PFSK-1 (cell line): ENCODE measurements around the gene SGK1.

Experiments used
- FOXP2 ChIP-seq: optimal IDR thresholded peaks from 2 replicates; pipeline ENCODE3; 2011; ENCODE audit warnings: borderline replicate concordance, control low read depth, inconsistent platforms; ENCODE audit not compliant: insufficient read depth; ENCODE audit errors: extremely low read length, extremely low read depth
- POLR2AphosphoS5 ChIP-seq: IDR thresholded peaks from 2 replicates; pipeline ENCODE4 v1.6.1; 2012; ENCODE audit warnings: low read depth, mild to moderate bottlenecking, control low read depth, low read length, moderate library complexity
- SIN3A ChIP-seq: IDR thresholded peaks from 2 replicates; pipeline ENCODE4 v1.6.1; 2012; ENCODE audit warnings: mild to moderate bottlenecking, low read length, moderate library complexity, borderline replicate concordance; ENCODE audit not compliant: insufficient read depth
- TAF1 ChIP-seq: IDR thresholded peaks from 2 replicates; pipeline ENCODE4 v1.6.1; 2012; ENCODE audit warnings: low read length, control low read depth, borderline replicate concordance; ENCODE audit not compliant: insufficient read depth
- TF ChIP-seq, protein P1 (sequence below), 2 experiments: IDR thresholded peaks; 2 replicates each; pipeline versions ENCODE4 v1.6.1 to v1.8.0; 2011 to 2012; ENCODE audit warnings: low read depth in 2 of 2, low read length in 2 of 2, control low read depth in 1 of 2, inconsistent platforms in 1 of 2, mild to moderate bottlenecking in 1 of 2, moderate library complexity in 1 of 2; ENCODE audit not compliant: insufficient read depth in 1 of 2

SGK1 gene

DNA sequence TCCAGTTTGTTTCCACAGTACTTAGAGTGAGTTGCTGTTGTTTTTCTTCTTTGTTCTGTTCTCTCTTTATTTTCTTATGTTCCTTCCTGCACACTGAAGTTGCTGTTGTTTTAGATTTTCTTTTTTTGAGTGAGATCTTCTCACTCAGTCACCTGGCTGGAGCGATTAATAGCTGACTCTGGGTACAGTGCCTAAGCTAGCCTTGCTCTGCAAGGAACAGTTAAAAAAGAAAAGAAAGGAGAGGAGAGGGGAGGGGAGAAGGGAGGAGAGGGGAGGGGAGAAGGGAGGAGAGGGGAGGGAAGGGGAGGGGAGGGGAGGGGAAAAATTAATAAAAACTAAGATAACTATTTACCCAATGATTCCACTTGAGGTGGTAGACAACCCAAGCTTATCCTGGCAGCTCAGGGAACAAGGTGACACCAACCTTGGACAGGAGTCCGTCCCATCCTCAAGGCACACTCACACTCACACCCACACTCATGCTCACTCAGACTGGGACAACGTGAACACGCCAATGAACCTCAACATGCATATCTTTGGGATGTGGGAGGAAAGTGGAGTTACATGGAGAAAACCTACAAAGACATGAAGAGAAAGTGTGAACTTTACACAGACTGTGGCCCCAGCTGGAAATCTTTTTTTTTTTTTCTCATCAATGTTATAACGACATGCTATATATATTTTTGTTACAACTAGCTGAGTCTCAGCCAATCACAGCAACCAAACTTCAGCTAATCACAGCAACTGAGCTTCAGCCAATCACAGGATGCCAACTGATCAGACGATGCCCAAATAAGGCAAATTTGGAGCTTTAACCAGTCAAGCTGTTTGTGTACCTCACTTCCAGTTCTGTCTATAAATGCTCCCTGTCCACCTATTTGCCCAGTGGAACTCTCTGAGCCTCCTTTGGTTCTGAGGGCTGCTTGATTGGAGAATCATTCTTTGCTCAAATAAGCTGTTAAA is 124.1 kb downstream of the SGK1 start:
- no peak for TF ChIP-seq POLR2AphosphoS5
- TF ChIP-seq SIN3A, result no peak
- no peak for TF ChIP-seq FOXP2
- TF ChIP-seq, protein P1, sequence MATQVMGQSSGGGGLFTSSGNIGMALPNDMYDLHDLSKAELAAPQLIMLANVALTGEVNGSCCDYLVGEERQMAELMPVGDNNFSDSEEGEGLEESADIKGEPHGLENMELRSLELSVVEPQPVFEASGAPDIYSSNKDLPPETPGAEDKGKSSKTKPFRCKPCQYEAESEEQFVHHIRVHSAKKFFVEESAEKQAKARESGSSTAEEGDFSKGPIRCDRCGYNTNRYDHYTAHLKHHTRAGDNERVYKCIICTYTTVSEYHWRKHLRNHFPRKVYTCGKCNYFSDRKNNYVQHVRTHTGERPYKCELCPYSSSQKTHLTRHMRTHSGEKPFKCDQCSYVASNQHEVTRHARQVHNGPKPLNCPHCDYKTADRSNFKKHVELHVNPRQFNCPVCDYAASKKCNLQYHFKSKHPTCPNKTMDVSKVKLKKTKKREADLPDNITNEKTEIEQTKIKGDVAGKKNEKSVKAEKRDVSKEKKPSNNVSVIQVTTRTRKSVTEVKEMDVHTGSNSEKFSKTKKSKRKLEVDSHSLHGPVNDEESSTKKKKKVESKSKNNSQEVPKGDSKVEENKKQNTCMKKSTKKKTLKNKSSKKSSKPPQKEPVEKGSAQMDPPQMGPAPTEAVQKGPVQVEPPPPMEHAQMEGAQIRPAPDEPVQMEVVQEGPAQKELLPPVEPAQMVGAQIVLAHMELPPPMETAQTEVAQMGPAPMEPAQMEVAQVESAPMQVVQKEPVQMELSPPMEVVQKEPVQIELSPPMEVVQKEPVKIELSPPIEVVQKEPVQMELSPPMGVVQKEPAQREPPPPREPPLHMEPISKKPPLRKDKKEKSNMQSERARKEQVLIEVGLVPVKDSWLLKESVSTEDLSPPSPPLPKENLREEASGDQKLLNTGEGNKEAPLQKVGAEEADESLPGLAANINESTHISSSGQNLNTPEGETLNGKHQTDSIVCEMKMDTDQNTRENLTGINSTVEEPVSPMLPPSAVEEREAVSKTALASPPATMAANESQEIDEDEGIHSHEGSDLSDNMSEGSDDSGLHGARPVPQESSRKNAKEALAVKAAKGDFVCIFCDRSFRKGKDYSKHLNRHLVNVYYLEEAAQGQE (IDR thresholded peaks at IDR 0.05; ENCODE audit: insufficient read depth in 1 of 2, low read depth in 2 of 2, low read length in 2 of 2), result no peak
- TF ChIP-seq TAF1, result no peak

GRCh38 chr6:134190883-134191282 is 127.0 kb downstream of the SGK1 start:
- TF ChIP-seq TAF1 (no peak), POLR2AphosphoS5 (no peak), FOXP2 (no peak), SIN3A (no peak)
- TF ChIP-seq, protein P1 (IDR thresholded peaks at IDR 0.05; ENCODE audit: insufficient read depth in 1 of 2, low read depth in 2 of 2, low read length in 2 of 2), result no peak

GRCh38 chr6:134187751-134188150 is 130.2 kb downstream of the SGK1 start:
- TF ChIP-seq TAF1, result no peak
- TF ChIP-seq FOXP2, result no peak
- TF ChIP-seq POLR2AphosphoS5, result no peak

GRCh38 chr6:134187154-134187553 is 130.8 kb downstream of the SGK1 start:
- no peak for TF ChIP-seq SIN3A
- TF ChIP-seq POLR2AphosphoS5, result no peak
- TF ChIP-seq TAF1, result no peak
- TF ChIP-seq, protein P1 (IDR thresholded peaks at IDR 0.05; ENCODE audit: insufficient read depth in 1 of 2, low read depth in 2 of 2, low read length in 2 of 2), result no peak
- TF ChIP-seq FOXP2, result no peak

DNA sequence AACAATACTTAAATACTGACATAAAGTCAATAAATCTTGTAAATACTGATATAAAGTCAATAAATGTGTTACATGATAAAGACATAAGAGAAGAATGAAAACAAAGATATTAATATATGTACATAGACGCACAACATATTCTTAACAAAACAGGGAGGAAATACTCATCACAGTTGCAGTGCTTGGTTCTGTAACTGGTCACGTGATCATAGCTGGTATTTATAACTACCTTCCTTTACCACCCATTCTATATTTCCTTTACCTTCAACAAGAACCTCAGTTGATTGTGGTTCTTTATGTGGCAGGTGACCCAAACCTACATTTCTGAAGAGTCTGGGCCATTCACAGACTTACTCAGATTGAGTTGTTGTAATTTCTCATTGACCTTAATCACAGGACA is 131.6 kb downstream of the SGK1 start:
- TF ChIP-seq SIN3A (no peak), POLR2AphosphoS5 (no peak), FOXP2 (no peak), TAF1 (no peak)
- TF ChIP-seq, protein P1 (IDR thresholded peaks at IDR 0.05; ENCODE audit: insufficient read depth in 1 of 2, low read depth in 2 of 2, low read length in 2 of 2), result no peak
